HG03060 (cell line): ENCODE measurements around the gene TRAF3.
"Not testable (repeated sequence)": the region's sequence is repeated elsewhere in the genome, so short reads cannot be mapped to it uniquely, and the experiment has no call there.

ENCODE experiments used
- ATAC-seq: cut with Tn5 transposase; IDR thresholded peaks from one replicate; pipeline ENCODE4 v1.9.1; 2021; ENCODE audit warnings: low read depth, moderate number of reproducible peaks; ENCODE audit not compliant: unreplicated experiment

Gene TRAF3

GRCh38 chr14:102917469-102918211, 140.4 kb downstream of the TRAF3 start:
- ATAC-seq = no peak

DNA sequence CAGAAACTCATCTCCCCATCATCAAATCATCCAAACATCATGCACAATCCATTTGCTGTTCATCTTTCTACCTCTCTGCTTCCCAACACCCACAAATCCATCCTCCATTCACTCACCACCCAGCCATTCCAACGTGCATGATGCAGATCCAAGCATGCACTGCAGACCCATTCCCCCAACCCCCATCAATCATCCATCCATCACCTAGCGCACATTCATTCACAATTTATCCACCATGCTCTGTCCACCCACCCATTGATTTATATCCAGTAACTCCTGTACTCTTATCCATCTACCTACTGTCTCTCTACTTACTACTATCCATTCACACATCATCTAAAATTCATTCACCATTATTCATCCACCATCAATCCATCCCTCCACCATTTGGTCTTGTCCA, 141.2 kb downstream of the TRAF3 start:
- ATAC-seq = no peak

GRCh38 chr14:102920273-102920997, 143.2 kb downstream of the TRAF3 start:
- ATAC-seq = no peak

DNA sequence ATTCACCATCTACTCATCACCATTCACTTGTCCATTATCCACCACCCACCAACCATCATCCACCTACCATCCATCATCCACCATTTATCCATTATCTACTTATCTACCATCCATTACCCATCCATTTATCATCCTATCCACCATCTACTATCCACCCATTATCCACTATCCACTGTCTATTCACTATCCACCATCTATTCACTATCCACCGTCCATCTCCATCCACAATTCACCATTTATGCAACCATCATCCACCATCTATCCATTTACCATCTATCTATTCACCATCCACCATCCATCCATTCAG, 143.7 kb downstream of the TRAF3 start:
- ATAC-seq = no peak

DNA sequence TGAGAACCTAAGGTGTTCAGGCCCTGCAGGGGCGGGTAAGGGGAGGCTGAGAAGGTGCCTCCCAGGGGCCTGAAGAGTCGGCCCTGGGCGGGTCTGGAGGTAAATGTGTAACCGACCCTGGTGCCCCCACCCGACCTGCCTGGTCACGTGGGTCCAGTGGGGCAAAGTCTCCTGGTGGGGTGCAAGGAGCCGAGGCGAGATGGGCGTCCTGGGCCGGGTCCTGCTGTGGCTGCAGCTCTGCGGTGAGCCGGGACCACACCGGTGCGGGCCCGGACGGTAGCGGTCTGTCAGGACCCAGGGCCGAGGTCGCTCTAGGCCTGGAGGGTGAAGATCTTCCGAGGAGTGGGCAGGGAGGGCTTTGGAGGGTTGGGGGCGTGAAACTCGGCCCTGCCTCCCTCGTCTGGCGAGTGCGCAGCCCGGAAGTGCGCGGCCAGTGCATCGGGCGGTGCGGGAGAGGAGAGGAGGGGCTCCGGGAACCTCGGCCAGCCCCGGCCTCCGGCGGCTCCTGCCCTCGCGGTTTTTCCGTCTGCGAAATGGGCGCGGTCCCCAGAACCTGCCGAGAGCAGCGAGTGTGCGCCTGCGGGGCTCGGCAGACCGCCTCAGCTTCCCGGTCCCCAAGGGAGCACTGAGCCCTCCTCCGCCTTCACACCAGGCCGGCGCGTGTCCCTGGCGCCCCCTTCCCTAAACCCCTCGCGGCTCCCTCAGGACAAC, 145.4 kb downstream of the TRAF3 start, which contains the start of gene AMN:
Gene AMN, plus strand, starts transcription at position 174 of the 711 bp plus-strand sequence. Its CDS starts 26 bp downstream, at position 200.
- ATAC-seq = no peak

DNA sequence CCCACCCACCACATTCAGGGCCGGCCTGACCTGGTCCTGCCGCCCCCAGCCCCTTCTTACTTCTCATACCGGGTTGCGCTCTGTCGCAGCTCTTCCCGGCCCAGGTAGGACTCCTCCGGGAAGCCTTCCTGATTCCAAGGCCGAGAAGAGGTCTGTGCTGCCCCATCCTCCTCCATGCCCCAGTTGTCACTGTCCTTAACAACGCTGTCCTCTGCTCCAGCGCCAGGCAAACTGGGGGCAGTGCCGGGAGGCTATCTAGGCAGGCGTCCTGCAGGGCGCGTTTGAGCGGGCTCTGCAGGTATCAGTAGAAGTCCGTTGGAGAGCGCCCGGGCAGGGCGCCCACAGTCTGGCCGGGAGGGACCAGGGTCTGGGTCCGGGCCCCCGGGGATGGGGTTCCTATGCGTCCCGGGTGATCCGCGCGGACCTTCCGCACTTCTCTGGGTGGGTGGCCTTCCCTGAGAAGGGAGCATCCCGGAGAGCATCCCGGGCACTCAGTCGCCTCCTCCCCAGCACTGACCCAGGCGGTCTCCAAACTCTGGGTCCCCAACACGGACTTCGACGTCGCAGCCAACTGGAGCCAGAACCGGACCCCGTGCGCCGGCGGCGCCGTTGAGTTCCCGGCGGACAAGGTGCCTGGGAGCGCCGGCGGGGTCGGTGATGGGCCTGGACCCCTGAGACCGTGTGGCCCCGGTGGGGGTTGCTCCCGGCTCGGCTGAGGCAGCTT, 146.1 kb downstream of the TRAF3 start:
- ATAC-seq = no peak

- no peak for ATAC-seq
These were observed 146.8 kb downstream of the TRAF3 start for GRCh38 chr14:102923925-102924486.

DNA sequence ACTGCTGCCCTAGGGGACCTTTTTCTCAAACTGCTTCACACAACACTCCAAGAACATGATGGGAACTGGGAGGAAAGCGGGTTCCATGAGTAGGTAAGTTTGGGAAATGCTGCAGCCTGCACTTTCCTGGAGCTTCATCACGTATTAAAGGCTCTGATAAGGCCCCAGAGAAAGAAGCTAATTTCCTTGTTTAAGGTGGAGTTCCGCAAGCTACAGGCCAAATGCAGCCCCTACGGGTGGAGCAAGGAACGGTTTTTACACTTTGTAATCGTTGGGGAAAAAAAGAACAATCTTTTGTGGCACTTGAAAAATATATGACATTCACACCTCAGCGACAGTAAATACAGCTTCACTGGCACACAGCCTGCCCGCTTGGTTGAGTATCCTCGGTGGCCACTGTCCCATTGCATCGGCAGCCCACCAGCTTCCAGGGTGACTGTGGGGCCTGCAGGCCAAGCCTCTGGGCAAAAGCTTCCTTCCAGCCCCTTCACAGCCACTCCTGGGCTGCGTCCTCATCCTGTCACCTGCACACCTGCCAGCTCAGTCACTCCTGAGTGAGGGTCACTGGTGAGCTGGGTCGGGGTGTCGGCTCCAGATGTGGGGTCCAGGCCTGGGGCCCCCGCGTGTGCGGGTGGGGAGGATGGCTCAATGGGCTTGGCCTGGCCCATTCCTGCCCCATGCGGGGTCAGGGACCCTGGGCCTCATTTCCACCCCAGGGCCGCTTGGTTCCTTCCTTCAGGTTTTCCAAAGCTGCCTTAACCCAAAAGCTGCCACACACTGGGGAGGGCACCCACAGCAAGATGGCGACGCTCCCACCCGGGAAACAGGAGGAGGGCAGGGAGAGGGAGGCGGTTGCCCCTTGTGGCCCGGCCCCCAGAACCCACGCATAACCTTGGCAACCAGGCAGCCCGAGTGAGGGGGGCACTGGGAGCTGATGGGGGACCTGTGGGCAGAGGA, 147.7 kb downstream of the TRAF3 start:
- ATAC-seq = no peak

- no peak for ATAC-seq
These were observed 148.4 kb downstream of the TRAF3 start for GRCh38 chr14:102925646-102926045.

GRCh38 chr14:102926104-102926503, 148.9 kb downstream of the TRAF3 start:
- no peak for ATAC-seq

- ATAC-seq = not testable (repeated sequence)
These were observed 149.6 kb downstream of the TRAF3 start for GRCh38 chr14:102926840-102927239.

GRCh38 chr14:102927346-102927877, 150.2 kb downstream of the TRAF3 start:
- no peak for ATAC-seq

DNA sequence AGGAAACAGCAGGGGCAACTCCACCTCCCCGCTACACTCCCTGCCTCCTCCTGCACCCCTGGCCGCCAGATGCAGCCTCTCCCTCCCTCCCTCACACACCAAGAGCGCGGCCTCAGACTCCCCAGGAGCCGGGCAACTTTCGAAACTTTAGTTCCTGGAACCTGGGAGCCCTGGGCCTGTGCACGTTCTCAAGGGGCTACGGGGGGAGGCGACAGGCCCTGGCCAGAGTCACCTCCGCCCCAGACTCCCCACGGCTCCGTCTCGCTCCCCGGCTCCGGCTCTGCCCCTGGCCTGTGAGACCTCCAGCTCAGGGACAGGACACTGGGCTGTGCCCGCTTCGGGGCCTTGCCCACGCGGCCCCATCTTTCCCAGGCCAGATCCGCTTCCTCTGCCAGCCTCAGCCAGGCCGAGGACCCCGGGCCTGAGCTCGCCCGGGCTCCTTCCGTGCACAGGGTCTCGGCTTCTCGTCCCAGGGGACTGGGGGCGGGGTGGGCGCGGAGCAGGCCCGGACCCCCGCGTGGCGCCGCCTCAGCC, 150.7 kb downstream of the TRAF3 start:
- ATAC-seq = no peak

GRCh38 chr14:102928412-102929240, 151.4 kb downstream of the TRAF3 start:
- no peak for ATAC-seq

DNA sequence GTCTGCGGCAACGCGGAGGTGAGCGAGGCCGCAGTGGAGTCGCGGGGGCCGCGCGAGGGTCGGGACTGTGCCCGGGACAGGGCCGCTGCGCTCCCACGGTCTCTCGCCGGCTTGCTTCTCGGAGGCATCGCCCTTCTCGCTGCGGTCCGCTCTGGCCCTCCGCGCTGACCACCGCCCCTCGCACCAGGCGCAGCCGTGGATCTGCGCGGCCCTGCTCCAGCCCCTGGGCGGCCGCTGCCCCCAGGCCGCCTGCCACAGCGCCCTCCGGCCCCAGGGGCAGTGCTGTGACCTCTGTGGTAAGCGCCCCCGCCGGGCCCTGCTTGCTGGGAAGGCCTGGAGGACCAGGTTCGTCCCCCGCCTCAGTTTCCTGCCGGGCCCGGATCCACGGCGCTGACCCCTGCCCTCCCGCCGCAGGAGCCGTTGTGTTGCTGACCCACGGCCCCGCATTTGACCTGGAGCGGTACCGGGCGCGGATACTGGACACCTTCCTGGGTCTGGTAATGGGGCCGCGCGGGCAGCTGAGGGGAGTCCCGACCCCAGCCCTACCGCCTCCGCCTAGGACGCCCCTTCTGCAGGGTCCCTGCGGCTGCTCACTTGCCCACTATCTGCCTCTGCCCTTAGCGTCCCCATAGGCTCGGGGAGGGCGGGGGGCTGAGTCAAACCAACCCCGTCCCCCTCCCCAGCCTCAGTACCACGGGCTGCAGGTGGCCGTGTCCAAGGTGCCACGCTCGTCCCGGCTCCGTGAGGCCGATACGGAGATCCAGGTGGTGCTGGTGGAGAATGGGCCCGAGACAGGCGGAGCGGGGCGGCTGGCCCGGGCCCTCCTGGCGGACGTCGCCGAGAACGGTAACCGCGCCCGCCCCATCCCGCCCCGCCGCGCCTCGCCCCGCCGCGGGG, 152.2 kb downstream of the TRAF3 start:
- ATAC-seq = no peak

GRCh38 chr14:102930138-102930752, 153.0 kb downstream of the TRAF3 start:
- ATAC-seq = no peak
